HepG2 (cell line): ENCODE measurements around the gene DOHH. TPM values are rescaled to one million over a fixed set of nuclear protein-coding genes. Genes with fewer than 3 reads are reported as not detected.

Experiments
- HMG20A ChIP-seq: IDR thresholded peaks from 2 replicates; pipeline ENCODE4 v1.6.1; 2016; ENCODE audit warnings: borderline replicate concordance
- KLF11 ChIP-seq: IDR thresholded peaks from 2 replicates; pipeline ENCODE4 v1.6.1; 2016; ENCODE audit warnings: missing compliant biosample characterization
- MAZ ChIP-seq, 2 experiments: sonication (generic) in 1 of 2; formaldehyde crosslinking in 1 of 2; IDR thresholded peaks; 2 replicates each; pipeline versions ENCODE4 v1.5.0 to v1.6.1; 2012 to 2020; ENCODE audit warnings: low read depth in 2 of 2, mild to moderate bottlenecking in 2 of 2, borderline replicate concordance in 1 of 2, improper control_type of control experiment in 1 of 2, low read length in 1 of 2, missing genetic modification reagents in 1 of 2, moderate library complexity in 1 of 2
- SUZ12 ChIP-seq: fragments of 150-350 bp; IDR thresholded peaks from 2 replicates; pipeline ENCODE4 v1.6.1; 2014; ENCODE audit warnings: low read depth, low read length
- ZBTB7B ChIP-seq: sonication (generic); formaldehyde crosslinking; IDR thresholded peaks from 2 replicates; pipeline ENCODE4 v1.4.0; 2020; ENCODE audit warnings: missing genetic modification reagents
- ZFX ChIP-seq: sonication (generic); formaldehyde crosslinking; IDR thresholded peaks from 2 replicates; pipeline ENCODE4 v1.4.0; 2020; ENCODE audit warnings: mild to moderate bottlenecking, low read depth, missing genetic modification reagents, moderate library complexity
- ZNF160 ChIP-seq: sonication (generic); formaldehyde crosslinking; IDR thresholded peaks from 2 replicates; pipeline ENCODE4 v1.8.0; 2022; ENCODE audit warnings: mild to moderate bottlenecking, inconsistent platforms, missing genetic modification reagents
- ZNF232 ChIP-seq: sonication (generic); formaldehyde crosslinking; IDR thresholded peaks from 2 replicates; pipeline ENCODE4 v1.4.0; 2020; ENCODE audit warnings: missing genetic modification reagents, borderline replicate concordance
- ZNF326 ChIP-seq: sonication (generic); formaldehyde crosslinking; IDR thresholded peaks from 2 replicates; pipeline ENCODE4 v1.4.0; 2020; ENCODE audit warnings: missing genetic modification reagents, borderline replicate concordance
- ZNF547 ChIP-seq: sonication (generic); formaldehyde crosslinking; IDR thresholded peaks from 2 replicates; pipeline ENCODE4 v1.5.1; 2020; ENCODE audit warnings: mild to moderate bottlenecking, missing genetic modification reagents
- ZNF879 ChIP-seq: sonication (generic); formaldehyde crosslinking; IDR thresholded peaks from 2 replicates; pipeline ENCODE4 v1.8.1; 2023; ENCODE audit warnings: missing genetic modification reagents
- ZSCAN12 ChIP-seq: sonication (generic); formaldehyde crosslinking; IDR thresholded peaks from 2 replicates; pipeline ENCODE4 v1.9.0; 2021; ENCODE audit warnings: mild to moderate bottlenecking, missing genetic modification reagents
- ZSCAN29 ChIP-seq: sonication (generic); formaldehyde crosslinking; conservative IDR thresholded peaks from 2 replicates; pipeline ENCODE4 v1.4.0; 2020; ENCODE audit warnings: mild to moderate bottlenecking, missing genetic modification reagents
- polyA plus RNA-seq, 8 experiments: library from polyadenylated mRNA; depleted of rRNA in 3 of 8; stranded (reverse) in 7 of 8; unstranded in 1 of 8; fragments of >200 nt; fragmentation: Illumina TruSeq in 4 of 8; extraction: Trizol in 4 of 8; gene quantifications; 2 replicates each; pipeline versions ENCODE4 v1.2.1 to v1.2.3, GENCODE V29; 2011 to 2016; ENCODE audit warnings: low read depth in 4 of 8, missing spikeins in 1 of 8, mixed read lengths in 1 of 8; ENCODE audit not compliant: insufficient read depth in 1 of 8
- total RNA-seq, 5 experiments: library from RNA; depleted of rRNA; stranded (reverse); fragments of >200 nt; fragmentation: Illumina TruSeq; extraction: Trizol; gene quantifications; 2 replicates each; pipeline ENCODE4 v1.2.3, GENCODE V29; 2016; ENCODE audit warnings: low read depth in 1 of 5
- TF ChIP-seq, protein P1 (sequence below): sonication (generic); formaldehyde crosslinking; conservative IDR thresholded peaks from 2 replicates; pipeline ENCODE4 v1.4.0; 2020; ENCODE audit warnings: missing genetic modification reagents
- TF ChIP-seq, protein P2 (sequence below): sonication (generic); formaldehyde crosslinking; IDR thresholded peaks from 2 replicates; pipeline ENCODE4 v1.4.0; 2020; ENCODE audit warnings: missing genetic modification reagents, mild to moderate bottlenecking, borderline replicate concordance
- TF ChIP-seq, protein P3 (sequence below): sonication (generic); IDR thresholded peaks from 2 replicates; pipeline ENCODE4 v1.6.1; 2016; ENCODE audit warnings: low read depth, borderline replicate concordance
- TF ChIP-seq, protein P4 (sequence below): sonication (generic); formaldehyde crosslinking; IDR thresholded peaks from 2 replicates; pipeline ENCODE4 v1.9.0; 2021; ENCODE audit warnings: missing genetic modification reagents, borderline replicate concordance
- TF ChIP-seq, protein P5 (sequence below): sonication (generic); formaldehyde crosslinking; IDR thresholded peaks from 2 replicates; pipeline ENCODE4 v1.8.0; 2022; ENCODE audit warnings: missing genetic modification reagents, mild to moderate bottlenecking, moderate library complexity, borderline replicate concordance

The DOHH gene
- total and polyA plus RNA-seq, 2 of the 13 experiments (the other 11 are each of a cell fraction or from before 2014, with no cell fraction given), result 3.5 to 13.7 TPM

DNA sequence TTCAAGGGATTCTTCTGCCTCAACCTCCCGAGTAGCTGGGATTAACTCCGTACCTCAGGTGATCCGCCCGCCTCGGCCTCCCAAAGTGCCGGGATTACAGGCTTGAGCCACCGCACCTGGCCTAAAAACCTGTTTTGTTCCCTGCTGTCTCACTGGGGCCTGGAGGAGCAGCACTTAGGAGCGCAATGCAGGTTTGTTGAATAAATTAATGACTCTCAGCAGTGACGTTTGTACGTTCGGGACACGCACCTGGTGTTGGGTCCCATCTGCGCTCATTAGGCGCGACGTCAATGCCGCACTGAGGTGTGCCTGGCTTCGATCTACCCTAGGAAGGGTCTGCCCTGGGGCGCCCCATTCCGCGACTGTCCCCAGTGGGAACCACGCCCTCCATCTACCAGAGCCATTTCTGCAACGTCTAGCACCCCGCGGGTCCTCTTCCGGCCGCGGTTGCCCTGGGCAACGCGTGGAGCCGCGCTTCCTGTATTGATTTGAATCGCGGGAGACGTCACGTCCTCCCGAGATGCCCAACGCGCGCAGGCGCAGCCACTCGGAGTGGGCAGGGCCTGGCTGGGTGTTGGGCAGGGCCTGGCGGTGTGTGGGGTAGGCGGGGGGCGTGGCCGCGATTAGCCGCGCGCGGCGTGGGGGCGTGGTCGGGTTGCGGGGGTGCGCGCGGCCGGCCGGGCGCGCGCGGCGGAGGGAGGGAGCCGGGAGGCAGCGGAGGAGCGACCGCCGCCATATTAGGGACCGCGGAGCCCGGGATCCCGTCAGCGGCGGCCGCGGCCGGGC, 5.3 kb upstream of the DOHH start, which contains the start of gene FZR1 (continued):
- TF ChIP-seq, protein P1, sequence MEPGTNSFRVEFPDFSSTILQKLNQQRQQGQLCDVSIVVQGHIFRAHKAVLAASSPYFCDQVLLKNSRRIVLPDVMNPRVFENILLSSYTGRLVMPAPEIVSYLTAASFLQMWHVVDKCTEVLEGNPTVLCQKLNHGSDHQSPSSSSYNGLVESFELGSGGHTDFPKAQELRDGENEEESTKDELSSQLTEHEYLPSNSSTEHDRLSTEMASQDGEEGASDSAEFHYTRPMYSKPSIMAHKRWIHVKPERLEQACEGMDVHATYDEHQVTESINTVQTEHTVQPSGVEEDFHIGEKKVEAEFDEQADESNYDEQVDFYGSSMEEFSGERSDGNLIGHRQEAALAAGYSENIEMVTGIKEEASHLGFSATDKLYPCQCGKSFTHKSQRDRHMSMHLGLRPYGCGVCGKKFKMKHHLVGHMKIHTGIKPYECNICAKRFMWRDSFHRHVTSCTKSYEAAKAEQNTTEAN (CRISPR knock-in tag), result no peak
- TF ChIP-seq ZSCAN29 (CRISPR knock-in tag), result no peak
- TF ChIP-seq, protein P2, sequence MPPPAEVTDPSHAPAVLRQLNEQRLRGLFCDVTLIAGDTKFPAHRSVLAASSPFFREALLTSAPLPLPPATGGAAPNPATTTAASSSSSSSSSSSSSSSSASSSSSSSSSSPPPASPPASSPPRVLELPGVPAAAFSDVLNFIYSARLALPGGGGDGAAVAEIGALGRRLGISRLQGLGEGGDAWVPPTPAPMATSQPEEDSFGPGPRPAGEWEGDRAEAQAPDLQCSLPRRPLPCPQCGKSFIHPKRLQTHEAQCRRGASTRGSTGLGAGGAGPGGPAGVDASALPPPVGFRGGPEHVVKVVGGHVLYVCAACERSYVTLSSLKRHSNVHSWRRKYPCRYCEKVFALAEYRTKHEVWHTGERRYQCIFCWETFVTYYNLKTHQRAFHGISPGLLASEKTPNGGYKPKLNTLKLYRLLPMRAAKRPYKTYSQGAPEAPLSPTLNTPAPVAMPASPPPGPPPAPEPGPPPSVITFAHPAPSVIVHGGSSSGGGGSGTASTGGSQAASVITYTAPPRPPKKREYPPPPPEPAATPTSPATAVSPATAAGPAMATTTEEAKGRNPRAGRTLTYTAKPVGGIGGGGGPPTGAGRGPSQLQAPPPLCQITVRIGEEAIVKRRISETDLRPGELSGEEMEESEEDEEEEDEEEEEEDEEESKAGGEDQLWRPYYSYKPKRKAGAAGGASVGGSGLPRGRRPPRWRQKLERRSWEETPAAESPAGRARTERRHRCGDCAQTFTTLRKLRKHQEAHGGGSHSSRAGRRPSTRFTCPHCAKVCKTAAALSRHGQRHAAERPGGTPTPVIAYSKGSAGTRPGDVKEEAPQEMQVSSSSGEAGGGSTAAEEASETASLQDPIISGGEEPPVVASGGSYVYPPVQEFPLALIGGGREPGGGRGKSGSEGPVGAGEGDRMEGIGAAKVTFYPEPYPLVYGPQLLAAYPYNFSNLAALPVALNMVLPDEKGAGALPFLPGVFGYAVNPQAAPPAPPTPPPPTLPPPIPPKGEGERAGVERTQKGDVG (CRISPR knock-in tag), result no peak
- TF ChIP-seq ZNF879 (CRISPR knock-in tag), result no peak
- TF ChIP-seq, protein P3, sequence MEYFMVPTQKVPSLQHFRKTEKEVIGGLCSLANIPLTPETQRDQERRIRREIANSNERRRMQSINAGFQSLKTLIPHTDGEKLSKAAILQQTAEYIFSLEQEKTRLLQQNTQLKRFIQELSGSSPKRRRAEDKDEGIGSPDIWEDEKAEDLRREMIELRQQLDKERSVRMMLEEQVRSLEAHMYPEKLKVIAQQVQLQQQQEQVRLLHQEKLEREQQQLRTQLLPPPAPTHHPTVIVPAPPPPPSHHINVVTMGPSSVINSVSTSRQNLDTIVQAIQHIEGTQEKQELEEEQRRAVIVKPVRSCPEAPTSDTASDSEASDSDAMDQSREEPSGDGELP, result no peak; the same call in 1 of the 2 replicates
- TF ChIP-seq ZNF232 (CRISPR knock-in tag), result 0 out of 2 replicates have a peak, but pooled peaks have one; percentile 15
- TF ChIP-seq ZFX (CRISPR knock-in tag), result 0 out of 2 replicates have a peak, but pooled peaks have one; percentile 46
- TF ChIP-seq, protein P4, sequence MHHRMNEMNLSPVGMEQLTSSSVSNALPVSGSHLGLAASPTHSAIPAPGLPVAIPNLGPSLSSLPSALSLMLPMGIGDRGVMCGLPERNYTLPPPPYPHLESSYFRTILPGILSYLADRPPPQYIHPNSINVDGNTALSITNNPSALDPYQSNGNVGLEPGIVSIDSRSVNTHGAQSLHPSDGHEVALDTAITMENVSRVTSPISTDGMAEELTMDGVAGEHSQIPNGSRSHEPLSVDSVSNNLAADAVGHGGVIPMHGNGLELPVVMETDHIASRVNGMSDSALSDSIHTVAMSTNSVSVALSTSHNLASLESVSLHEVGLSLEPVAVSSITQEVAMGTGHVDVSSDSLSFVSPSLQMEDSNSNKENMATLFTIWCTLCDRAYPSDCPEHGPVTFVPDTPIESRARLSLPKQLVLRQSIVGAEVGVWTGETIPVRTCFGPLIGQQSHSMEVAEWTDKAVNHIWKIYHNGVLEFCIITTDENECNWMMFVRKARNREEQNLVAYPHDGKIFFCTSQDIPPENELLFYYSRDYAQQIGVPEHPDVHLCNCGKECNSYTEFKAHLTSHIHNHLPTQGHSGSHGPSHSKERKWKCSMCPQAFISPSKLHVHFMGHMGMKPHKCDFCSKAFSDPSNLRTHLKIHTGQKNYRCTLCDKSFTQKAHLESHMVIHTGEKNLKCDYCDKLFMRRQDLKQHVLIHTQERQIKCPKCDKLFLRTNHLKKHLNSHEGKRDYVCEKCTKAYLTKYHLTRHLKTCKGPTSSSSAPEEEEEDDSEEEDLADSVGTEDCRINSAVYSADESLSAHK (CRISPR knock-in tag), result no peak
- TF ChIP-seq ZBTB7B (CRISPR knock-in tag), result no peak
- TF ChIP-seq SUZ12, result no peak
- TF ChIP-seq KLF11, result no peak
- no peak for TF ChIP-seq ZNF160
- TF ChIP-seq MAZ (IDR thresholded peaks at IDR 0.05; ENCODE audit: borderline replicate concordance, low read depth, low read length), result peak; percentile 82
- no peak for TF ChIP-seq MAZ (CRISPR knock-in tag; IDR thresholded peaks at IDR 0.05; ENCODE audit: low read depth)
- TF ChIP-seq ZSCAN12 (CRISPR knock-in tag), result peak; percentile 26; the same call in 1 of the 2 replicates
- TF ChIP-seq ZNF547, result peak; percentile 60
- TF ChIP-seq, protein P5, sequence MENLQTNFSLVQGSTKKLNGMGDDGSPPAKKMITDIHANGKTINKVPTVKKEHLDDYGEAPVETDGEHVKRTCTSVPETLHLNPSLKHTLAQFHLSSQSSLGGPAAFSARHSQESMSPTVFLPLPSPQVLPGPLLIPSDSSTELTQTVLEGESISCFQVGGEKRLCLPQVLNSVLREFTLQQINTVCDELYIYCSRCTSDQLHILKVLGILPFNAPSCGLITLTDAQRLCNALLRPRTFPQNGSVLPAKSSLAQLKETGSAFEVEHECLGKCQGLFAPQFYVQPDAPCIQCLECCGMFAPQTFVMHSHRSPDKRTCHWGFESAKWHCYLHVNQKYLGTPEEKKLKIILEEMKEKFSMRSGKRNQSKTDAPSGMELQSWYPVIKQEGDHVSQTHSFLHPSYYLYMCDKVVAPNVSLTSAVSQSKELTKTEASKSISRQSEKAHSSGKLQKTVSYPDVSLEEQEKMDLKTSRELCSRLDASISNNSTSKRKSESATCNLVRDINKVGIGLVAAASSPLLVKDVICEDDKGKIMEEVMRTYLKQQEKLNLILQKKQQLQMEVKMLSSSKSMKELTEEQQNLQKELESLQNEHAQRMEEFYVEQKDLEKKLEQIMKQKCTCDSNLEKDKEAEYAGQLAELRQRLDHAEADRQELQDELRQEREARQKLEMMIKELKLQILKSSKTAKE (CRISPR knock-in tag), result no peak
- no peak for TF ChIP-seq ZNF326 (CRISPR knock-in tag)
- peak; percentile 10; the same call in 1 of the 2 replicates for TF ChIP-seq HMG20A (CRISPR knock-in tag)
